Breast epithelium (tissue), 3 donors: ENCODE results near the gene SYNDIG1.

Experiments used
- CTCF ChIP-seq, 3 donors: fragments of 450-650 bp; IDR thresholded peaks; one replicate each; pipeline ENCODE4 v1.5.1; 2016 to 2017; ENCODE audit warnings: antibody characterized with exemption in 3 of 3, mild to moderate bottlenecking in 3 of 3, moderate library complexity in 3 of 3
- POLR2A ChIP-seq: fragments of 450-650 bp; IDR thresholded peaks from one replicate; pipeline ENCODE4 v1.6.1; 2016; ENCODE audit warnings: antibody characterized with exemption, mild to moderate bottlenecking, moderate library complexity

GRCh38 chr20:24672886-24673677, 203.7 kb downstream of the SYNDIG1 start:
- TF ChIP-seq CTCF (IDR thresholded peaks at IDR 0.05), result no peak
- TF ChIP-seq POLR2A, result no peak
